ENCODE results near the gene ZNF469. TPM values are rescaled to one million over a fixed set of nuclear protein-coding genes. Genes with fewer than 3 reads are reported as not detected.

ZNF469 gene
- total and polyA plus RNA-seq, 11 donors: 0.48 to 2.8 (median 1.00) TPM

DNA sequence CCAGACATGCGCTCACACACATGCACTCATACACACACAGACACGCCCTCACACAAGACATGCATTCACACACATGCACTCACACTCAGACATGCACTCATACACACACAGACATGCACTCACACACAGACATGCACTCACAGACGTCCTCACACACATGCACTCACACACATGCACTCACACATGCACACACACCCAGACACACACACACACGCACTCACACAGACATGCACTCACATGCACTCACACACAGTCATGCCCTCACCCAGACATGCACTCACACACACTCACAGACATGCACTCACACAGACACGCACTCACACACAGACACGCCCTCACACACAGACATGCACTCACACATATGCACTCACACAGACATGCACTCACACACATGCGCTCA, 2.1 kb upstream of the ZNF469 start:
- ATAC-seq: no peak
- H3K27ac ChIP-seq: no peak overlapping the region
- peaks cover 0 to 34% (median 12%) of the 10 kb centered on the region in 9 donors for H3K27me3 ChIP-seq
- H3K9me3 ChIP-seq: no peaks in the 10 kb centered on the region
- peak in 3 of 5 donors; percentile 7 to 17 (median 10) for DNase-seq
- peaks cover 0 to 13% (median 4%) of the 10 kb centered on the region in 12 donors for H3K4me1 ChIP-seq
- 81 to 96% (median 90%) methylated on average over 7 of the region's 7 CpGs for WGBS, 4 donors
- H3K4me3 ChIP-seq: no peak overlapping the region
- H3K36me3 ChIP-seq: no peaks in the 10 kb centered on the region
- TF ChIP-seq, protein P1, sequence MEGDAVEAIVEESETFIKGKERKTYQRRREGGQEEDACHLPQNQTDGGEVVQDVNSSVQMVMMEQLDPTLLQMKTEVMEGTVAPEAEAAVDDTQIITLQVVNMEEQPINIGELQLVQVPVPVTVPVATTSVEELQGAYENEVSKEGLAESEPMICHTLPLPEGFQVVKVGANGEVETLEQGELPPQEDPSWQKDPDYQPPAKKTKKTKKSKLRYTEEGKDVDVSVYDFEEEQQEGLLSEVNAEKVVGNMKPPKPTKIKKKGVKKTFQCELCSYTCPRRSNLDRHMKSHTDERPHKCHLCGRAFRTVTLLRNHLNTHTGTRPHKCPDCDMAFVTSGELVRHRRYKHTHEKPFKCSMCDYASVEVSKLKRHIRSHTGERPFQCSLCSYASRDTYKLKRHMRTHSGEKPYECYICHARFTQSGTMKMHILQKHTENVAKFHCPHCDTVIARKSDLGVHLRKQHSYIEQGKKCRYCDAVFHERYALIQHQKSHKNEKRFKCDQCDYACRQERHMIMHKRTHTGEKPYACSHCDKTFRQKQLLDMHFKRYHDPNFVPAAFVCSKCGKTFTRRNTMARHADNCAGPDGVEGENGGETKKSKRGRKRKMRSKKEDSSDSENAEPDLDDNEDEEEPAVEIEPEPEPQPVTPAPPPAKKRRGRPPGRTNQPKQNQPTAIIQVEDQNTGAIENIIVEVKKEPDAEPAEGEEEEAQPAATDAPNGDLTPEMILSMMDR (IDR thresholded peaks at IDR 0.05): no peak
- no peak for TF ChIP-seq POLR2A (IDR thresholded peaks at IDR 0.05)
- intact Hi-C loops (cut with DNase I): no loop called here

DNA sequence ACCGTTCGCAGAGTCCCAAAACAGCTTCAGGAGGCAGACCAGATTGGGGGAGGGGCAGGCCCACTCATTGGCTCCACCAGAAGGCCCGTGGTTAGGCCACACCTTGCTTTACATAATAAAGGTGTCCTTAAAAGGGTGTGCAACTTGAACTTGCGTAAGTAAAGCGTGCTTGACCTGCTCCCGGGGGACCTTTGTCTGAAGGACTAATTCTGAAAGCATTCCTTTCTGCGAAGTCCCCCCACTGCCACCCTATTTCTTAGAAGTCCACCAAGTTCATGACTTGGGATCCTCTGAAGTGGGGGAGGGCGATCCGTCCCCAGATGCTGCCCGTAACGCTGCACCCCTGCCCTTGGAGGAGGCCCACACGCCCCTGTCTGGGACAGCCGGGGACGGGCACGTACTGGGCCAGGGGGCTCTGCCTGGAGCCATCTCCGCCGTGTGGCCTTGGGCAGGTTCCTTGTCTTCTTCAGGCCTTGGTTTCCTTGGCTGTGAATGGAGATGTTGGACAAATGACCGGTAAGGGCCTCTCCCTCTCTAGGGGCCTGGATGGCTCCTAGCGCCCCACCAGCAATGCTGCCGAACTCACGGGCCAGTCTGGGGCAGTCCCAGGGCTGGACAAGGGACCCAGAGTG, 823 bp upstream of the ZNF469 start:
- H3K9me3 ChIP-seq: no peaks in the 10 kb centered on the region
- ATAC-seq: no peak
- WGBS, 4 donors: 83 to 86% (median 85%) methylated on average over 16 to 21 of the region's 21 CpGs
- peaks cover 0 to 34% (median 12%) of the 10 kb centered on the region in 9 donors for H3K27me3 ChIP-seq
- peaks cover 0 to 10% (median 4%) of the 10 kb centered on the region in 12 donors for H3K4me1 ChIP-seq
- no peak overlapping the region for H3K27ac ChIP-seq
- TF ChIP-seq, protein P1 (IDR thresholded peaks at IDR 0.05): no peak
- TF ChIP-seq POLR2A (IDR thresholded peaks at IDR 0.05): no peak
- peak in 3 of 5 donors; percentile 13 to 33 (median 15) for DNase-seq
- peak overlapping the region in 1 of 12 donors; percentile 2 for H3K4me3 ChIP-seq
- intact Hi-C loops (cut with DNase I): no loop called here
- no peaks in the 10 kb centered on the region for H3K36me3 ChIP-seq

DNA sequence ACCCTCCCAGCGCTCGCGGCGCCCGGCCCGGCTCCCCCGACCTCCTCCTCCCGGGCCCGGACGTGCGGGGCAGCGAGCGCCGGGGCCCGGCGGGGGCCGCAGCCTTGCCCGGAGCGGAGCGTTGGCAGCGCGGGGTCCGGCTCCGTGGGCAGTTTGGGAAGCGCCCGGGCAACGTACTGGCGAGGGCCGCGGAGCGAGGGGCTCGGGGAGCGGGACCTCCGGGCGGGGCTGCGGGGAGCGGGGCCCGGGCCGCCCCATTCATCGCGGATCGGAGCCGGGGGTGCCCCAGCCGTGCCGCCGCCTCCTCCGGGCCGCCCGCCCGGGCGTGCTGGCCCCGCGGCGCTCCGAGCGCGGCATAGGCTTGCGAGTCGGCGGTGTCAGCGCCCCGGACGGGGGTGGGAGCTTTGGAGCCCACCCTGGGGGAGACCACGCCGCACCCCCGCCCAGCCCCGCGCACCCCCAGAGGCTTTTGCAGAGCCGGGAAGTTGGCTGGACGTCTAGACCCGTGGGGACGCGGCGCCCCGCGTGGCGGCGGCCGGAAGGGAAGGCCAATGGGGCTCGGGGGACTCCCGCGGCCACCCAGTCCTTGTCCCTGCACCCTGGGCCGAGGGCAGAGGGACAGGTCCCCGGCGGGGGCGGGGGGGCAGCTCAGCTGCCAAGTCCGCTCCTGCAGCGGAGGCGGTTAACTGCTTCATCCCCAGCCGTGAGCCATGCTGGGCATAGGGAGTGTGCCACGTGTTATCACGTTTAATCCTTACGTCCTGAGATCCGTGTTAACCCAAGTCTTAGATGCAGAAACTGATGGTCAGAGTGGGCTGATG, 852 bp downstream of the ZNF469 start:
- Histone ChIP-seq H3K9me3 (no peaks in the 10 kb centered on the region), H3K4me1 (peaks cover 0 to 19% (median 5%) of the 10 kb centered on the region in 12 donors), H3K27me3 (peaks cover 0 to 38% (median 12%) of the 10 kb centered on the region in 9 donors), H3K36me3 (no peaks in the 10 kb centered on the region), H3K27ac (no peak overlapping the region), H3K4me3 (peak overlapping the region in 11 of 12 donors; percentile 11 to 58 (median 45))
- WGBS, 4 donors: 1 to 3% (median 2%) methylated on average over 7 to 94 of the region's 94 CpGs
- no peak for TF ChIP-seq POLR2A (IDR thresholded peaks at IDR 0.05)
- TF ChIP-seq, protein P1 (IDR thresholded peaks at IDR 0.05): peak in 11 of 12 donors; percentile 15 to 66 (median 38)
- DNase-seq: peak in 4 of 5 donors; percentile 47 to 74 (median 54)
- ATAC-seq: peak in 3 of 4 donors; percentile 35 to 51 (median 38)
- intact Hi-C loops (cut with DNase I): no loop called here

All from heart left ventricle (tissue), 16 donors.